ENCODE measurements around the gene ODAD3.

ODAD3 gene

DNA sequence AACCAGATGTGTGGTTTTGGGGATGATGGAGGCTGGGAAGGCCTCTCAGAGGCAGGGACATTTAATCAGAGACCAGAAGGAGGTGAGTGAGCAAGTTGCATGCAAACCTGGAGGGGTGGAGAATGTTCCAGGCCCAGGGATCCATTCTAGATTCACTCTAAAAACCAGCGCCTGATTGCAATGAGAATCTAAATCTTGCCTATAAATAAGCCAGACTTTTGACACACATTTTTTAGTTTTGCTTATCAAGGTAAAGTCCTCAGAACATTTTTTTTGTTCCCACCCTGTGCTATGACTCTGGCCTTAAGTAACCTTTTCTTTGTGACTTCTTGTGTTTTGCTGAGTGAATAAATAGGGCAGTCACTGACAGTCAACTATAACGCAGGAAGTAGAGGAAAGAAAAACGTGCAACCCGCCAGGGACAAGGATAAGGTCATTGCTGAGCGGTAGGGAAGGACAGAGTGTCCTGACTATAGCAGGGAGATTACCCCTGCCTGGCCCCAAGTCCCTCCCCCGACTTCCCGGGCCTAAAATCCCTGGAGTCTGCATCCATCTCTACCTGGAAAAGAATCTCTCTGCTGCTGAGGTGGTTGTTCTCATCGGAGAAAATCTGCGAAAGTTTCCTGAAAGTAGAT, 30.2 kb downstream of the ODAD3 start:
- TF ChIP-seq, protein P1, sequence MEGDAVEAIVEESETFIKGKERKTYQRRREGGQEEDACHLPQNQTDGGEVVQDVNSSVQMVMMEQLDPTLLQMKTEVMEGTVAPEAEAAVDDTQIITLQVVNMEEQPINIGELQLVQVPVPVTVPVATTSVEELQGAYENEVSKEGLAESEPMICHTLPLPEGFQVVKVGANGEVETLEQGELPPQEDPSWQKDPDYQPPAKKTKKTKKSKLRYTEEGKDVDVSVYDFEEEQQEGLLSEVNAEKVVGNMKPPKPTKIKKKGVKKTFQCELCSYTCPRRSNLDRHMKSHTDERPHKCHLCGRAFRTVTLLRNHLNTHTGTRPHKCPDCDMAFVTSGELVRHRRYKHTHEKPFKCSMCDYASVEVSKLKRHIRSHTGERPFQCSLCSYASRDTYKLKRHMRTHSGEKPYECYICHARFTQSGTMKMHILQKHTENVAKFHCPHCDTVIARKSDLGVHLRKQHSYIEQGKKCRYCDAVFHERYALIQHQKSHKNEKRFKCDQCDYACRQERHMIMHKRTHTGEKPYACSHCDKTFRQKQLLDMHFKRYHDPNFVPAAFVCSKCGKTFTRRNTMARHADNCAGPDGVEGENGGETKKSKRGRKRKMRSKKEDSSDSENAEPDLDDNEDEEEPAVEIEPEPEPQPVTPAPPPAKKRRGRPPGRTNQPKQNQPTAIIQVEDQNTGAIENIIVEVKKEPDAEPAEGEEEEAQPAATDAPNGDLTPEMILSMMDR (IDR thresholded peaks at IDR 0.05; ENCODE audit: extremely low read depth, insufficient read depth, missing control alignments), result no peak
- in situ Hi-C loops (cut with MboI; ENCODE audit: low pct_unique_long_range_greater_than_20kb, low sequenced_read_pairs, unreplicated experiment), result no loop called here
- no peak for DNase-seq (ENCODE audit: low spot score)

DNA sequence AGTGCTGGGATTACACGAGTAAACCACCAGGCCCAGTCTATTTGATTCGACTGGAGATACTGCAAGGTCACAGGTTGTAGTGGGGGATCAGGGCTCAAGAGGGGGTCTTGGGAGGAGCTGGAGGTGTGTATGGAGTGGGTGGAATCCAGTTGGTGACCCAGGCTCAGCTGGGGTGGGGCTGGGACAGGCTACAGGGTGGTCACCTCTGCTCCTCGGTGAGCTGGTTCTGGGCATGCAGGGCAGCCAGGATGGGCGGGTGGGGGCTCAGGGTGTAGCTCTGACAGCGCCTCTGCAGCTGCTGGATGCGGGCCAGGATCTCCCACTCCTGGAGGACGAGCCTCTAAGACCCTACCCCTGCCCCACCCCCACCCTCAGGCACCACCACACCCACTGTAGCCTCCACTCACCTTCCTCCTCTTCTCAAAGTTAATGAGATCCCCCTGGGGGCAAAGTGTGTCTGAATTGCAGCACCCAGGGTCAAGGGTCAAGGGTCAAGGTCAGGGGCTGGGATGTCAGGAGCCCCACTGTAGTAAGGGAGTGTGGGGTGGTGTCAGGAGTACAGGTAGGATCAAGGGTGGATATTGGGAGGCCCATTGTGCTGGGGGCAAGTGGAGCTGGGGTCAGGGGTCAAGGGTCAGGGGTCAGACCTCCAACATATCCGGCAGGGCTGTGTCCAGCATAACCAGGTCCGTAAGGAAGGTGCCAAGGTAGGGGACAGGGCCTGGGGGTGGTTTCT, 32.9 kb downstream of the ODAD3 start:
- TF ChIP-seq, protein P1 (IDR thresholded peaks at IDR 0.05; ENCODE audit: extremely low read depth, insufficient read depth, missing control alignments), result no peak
- DNase-seq (ENCODE audit: low spot score), result no peak
- in situ Hi-C loops (cut with MboI; ENCODE audit: low pct_unique_long_range_greater_than_20kb, low sequenced_read_pairs, unreplicated experiment), result no loop called here

DNA sequence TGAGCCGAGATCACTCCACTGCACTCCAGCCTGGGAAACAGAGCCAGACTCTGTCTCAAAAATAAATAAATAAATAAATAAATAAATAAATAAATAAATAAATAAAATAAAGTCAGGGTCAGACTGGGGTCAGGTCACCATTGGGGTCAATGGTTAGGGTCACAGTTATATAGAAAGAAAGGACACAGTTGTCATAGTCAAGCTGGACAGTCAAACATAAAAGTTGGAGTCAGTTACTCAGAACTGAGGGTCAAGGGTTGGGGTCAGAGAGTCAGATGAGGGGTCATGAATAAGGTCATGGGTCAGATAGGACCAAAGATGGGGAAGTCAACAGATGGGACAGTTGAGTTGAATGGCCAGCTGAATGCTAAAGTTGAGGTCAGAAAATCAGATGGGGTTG, 34.1 kb downstream of the ODAD3 start:
- in situ Hi-C loops (cut with MboI; ENCODE audit: low pct_unique_long_range_greater_than_20kb, low sequenced_read_pairs, unreplicated experiment), result no loop called here
- peak; percentile 19 for DNase-seq (ENCODE audit: low spot score)
- TF ChIP-seq, protein P1 (IDR thresholded peaks at IDR 0.05; ENCODE audit: extremely low read depth, insufficient read depth, missing control alignments), result no peak

DNA sequence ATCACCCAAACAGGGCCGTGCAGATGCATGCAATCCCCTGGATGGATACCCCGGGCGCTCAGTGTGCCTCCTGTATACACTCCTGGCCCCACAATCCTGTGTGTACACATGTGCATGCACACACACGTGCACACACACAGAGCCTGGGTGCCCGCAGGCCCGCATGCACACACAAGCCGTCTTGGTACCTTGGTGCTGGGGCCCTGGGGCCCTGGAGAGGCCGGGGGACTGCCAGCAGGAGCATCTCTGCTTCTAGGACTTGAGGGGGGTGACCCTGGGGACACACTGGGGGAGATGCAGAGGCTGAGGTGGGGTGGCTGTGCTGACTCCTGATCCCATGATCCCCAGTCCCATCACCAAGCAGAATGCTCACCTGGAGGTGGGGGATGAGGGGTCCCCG, 35.3 kb downstream of the ODAD3 start:
- in situ Hi-C loops (cut with MboI; ENCODE audit: low pct_unique_long_range_greater_than_20kb, low sequenced_read_pairs, unreplicated experiment), result no loop called here
- TF ChIP-seq, protein P1 (IDR thresholded peaks at IDR 0.05; ENCODE audit: extremely low read depth, insufficient read depth, missing control alignments), result no peak
- DNase-seq (ENCODE audit: low spot score), result peak; percentile 12

DNA sequence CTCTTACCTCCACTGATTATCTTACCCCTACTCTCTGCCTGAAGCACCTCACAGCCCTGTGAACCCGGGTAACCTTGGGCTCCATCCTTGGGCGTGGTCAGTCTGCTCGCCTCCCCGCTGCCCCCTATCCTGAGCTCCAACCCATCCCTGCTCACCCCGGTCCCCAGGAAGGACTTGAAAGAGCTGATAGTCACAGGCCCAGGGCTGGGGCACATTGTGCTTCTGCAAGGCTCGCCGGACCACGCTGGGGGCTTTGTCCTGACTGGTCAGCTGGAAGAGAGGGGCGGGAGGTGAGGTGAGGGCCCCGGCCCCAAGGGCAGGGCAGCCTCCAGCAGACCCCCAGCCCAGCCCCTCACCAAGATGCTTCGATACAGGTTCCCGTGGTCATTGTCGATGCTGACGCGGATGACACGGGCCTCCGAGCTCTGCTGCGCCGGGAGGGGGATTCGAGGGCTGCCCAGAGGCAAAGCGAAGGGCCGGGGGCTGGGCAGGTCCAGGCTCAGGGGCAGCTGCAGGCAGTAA, 37.8 kb downstream of the ODAD3 start:
- DNase-seq (ENCODE audit: low spot score), result no peak
- TF ChIP-seq, protein P1 (IDR thresholded peaks at IDR 0.05; ENCODE audit: extremely low read depth, insufficient read depth, missing control alignments), result no peak
- in situ Hi-C loops (cut with MboI; ENCODE audit: low pct_unique_long_range_greater_than_20kb, low sequenced_read_pairs, unreplicated experiment), result no loop called here

DNA sequence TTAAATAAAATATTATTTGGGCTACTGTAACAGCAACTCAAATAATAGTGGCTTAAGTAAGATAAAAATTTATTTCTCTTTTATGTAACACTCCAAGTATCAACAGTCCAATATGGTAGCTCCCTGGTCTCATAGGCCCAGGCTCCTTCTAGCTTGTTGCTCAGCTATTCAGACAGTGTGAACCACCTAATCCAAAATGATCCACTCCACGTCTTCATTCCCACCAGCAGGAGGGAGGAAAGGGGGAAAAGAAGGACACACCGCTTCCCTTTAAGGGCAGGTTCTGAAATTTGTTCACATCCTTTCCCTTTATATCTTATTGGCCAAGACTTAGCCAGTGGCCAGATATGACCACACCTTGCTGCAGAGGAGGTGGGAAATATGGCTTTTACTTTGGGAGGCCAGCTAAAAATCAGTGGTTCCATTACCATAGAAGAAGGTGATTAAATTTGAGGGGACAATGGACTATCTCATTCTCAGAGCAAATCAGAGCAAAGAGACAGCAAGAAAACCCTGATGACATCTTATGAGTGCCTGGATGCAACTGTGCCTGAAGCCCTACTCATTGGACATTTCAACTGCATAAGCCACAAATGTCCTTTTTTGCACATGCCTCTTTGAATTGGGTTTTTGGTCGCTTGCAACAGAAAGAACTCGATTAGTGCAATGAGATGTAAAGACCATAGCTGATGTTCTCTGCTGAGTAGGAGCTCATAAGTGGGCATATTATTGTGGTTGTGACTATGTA, 43.8 kb downstream of the ODAD3 start:
- no peak for DNase-seq (ENCODE audit: low spot score)
- in situ Hi-C loops (cut with MboI; ENCODE audit: low pct_unique_long_range_greater_than_20kb, low sequenced_read_pairs, unreplicated experiment), result no loop called here
- TF ChIP-seq, protein P1 (IDR thresholded peaks at IDR 0.05; ENCODE audit: extremely low read depth, insufficient read depth, missing control alignments), result no peak
